ENCODE data around the gene MED4. TPM values are rescaled to one million over a fixed set of nuclear protein-coding genes. Genes with fewer than 3 reads are reported as not detected.
"Not testable (repeated sequence)": the region's sequence is repeated elsewhere in the genome, so short reads cannot be mapped to it uniquely, and the experiment has no call there.

MED4 gene
- total RNA-seq, 4 donors from 2014 or later = 23.6 to 68.5 (median 44.4) TPM

- no peak for TF ChIP-seq POLR2A (IDR thresholded peaks at IDR 0.05)
- TF ChIP-seq, protein P1, sequence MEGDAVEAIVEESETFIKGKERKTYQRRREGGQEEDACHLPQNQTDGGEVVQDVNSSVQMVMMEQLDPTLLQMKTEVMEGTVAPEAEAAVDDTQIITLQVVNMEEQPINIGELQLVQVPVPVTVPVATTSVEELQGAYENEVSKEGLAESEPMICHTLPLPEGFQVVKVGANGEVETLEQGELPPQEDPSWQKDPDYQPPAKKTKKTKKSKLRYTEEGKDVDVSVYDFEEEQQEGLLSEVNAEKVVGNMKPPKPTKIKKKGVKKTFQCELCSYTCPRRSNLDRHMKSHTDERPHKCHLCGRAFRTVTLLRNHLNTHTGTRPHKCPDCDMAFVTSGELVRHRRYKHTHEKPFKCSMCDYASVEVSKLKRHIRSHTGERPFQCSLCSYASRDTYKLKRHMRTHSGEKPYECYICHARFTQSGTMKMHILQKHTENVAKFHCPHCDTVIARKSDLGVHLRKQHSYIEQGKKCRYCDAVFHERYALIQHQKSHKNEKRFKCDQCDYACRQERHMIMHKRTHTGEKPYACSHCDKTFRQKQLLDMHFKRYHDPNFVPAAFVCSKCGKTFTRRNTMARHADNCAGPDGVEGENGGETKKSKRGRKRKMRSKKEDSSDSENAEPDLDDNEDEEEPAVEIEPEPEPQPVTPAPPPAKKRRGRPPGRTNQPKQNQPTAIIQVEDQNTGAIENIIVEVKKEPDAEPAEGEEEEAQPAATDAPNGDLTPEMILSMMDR (IDR thresholded peaks at IDR 0.05) = no peak
- Histone ChIP-seq H3K4me1 (no peaks in the 10 kb centered on the region), H3K27ac (no peak overlapping the region), H3K4me3 (no peak overlapping the region), H3K27me3 (no peaks in the 10 kb centered on the region), H3K9me3 (peaks cover 0 to 18% (median 0%) of the 10 kb centered on the region in 4 donors), H3K36me3 (peaks cover 0 to 48% (median 0%) of the 10 kb centered on the region in 3 donors)
- no peak for DNase-seq
These were observed 28.5 kb downstream of the MED4 start for GRCh38 chr13:48066310-48066989.

DNA sequence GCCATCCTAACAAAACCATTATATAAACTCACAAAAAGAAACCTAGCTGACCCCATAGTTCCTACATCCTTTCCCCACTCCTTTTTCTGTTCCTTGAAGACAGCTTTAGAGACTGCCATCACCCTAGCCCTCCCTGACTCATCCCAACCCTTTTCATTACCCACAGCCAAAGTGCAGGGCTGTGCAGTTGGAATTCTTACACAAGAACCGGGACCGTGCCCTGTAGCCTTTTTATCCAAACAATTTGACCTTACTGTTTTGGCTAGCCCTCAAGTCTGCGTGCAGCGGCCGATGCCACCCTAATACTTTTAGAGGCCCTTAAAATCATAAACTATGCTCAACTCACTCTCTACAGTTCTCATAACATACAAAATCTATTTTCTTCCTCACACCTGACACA, 35.0 kb downstream of the MED4 start:
- not testable (repeated sequence) for H3K4me1 ChIP-seq, H3K27ac ChIP-seq, H3K36me3 ChIP-seq, H3K9me3 ChIP-seq, H3K4me3 ChIP-seq, DNase-seq, H3K27me3 ChIP-seq

DNA sequence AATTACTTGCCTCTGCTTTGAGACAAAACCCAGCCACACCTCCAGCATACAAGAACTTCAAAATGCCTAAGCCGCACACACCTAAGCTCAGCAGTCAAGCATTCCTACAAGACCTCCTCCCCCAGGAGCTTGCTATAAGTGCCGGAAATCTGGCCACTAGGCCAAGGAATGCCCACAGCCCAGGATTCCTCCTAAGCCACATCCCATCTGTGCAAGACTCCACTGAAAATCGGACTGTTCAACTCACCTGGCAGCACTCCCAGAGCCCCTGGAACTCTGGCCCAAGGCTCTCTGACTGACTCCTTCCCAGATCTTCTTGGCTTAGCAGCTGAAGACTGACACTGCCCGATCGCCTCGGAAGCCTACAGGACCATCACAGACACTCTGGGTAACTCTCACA, 36.4 kb downstream of the MED4 start:
- H3K27me3 ChIP-seq, H3K9me3 ChIP-seq, H3K4me3 ChIP-seq, DNase-seq, H3K27ac ChIP-seq, H3K4me1 ChIP-seq, H3K36me3 ChIP-seq: not testable (repeated sequence)

- Histone ChIP-seq H3K4me3 (no peak overlapping the region), H3K9me3 (no peaks in the 10 kb centered on the region), H3K4me1 (no peaks in the 10 kb centered on the region), H3K27me3 (no peaks in the 10 kb centered on the region), H3K27ac (no peak overlapping the region), H3K36me3 (peaks cover 0 to 32% (median 0%) of the 10 kb centered on the region in 3 donors)
- DNase-seq = no peak
- TF ChIP-seq, protein P1 (IDR thresholded peaks at IDR 0.05) = no peak
- no peak for TF ChIP-seq POLR2A (IDR thresholded peaks at IDR 0.05)
These were observed 39.2 kb downstream of the MED4 start for GRCh38 chr13:48055712-48056111.

DNA sequence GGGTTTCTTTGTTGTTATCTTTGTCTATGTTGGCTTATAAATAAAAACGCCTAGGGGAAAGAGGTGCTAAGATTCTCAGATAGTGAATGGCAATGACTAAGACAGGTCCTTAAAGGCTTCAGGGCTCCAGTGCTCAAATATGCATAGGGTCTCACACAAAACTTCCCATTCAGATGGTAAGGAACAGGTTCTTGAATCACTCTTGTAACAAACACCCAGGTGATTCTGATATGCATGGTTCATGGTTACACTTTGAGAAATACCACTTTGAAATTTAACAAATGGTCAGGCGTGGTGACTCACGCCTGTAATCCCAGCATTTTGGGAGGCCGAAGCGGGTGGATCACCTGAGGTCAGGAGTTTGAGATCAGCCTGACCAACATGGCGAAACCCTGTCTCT, 40.3 kb downstream of the MED4 start:
- H3K4me1 ChIP-seq = no peaks in the 10 kb centered on the region
- no peak overlapping the region for H3K4me3 ChIP-seq
- no peaks in the 10 kb centered on the region for H3K27me3 ChIP-seq
- H3K27ac ChIP-seq = no peak overlapping the region
- H3K9me3 ChIP-seq = no peaks in the 10 kb centered on the region
- peaks cover 0 to 41% (median 0%) of the 10 kb centered on the region in 3 donors for H3K36me3 ChIP-seq
- DNase-seq = no peak
- no peak for TF ChIP-seq POLR2A (IDR thresholded peaks at IDR 0.05)
- TF ChIP-seq, protein P1 (IDR thresholded peaks at IDR 0.05) = no peak

- no peaks in the 10 kb centered on the region for H3K27me3 ChIP-seq
- DNase-seq = no peak
- peaks cover 0 to 41% (median 0%) of the 10 kb centered on the region in 3 donors for H3K36me3 ChIP-seq
- no peak overlapping the region for H3K27ac ChIP-seq
- TF ChIP-seq, protein P1 (IDR thresholded peaks at IDR 0.05) = no peak
- TF ChIP-seq POLR2A (IDR thresholded peaks at IDR 0.05) = no peak
- no peaks in the 10 kb centered on the region for H3K9me3 ChIP-seq
- H3K4me3 ChIP-seq = no peak overlapping the region
- no peaks in the 10 kb centered on the region for H3K4me1 ChIP-seq
These were observed 44.4 kb downstream of the MED4 start for GRCh38 chr13:48050550-48050949.

All from Peyer's patch (tissue), 4 donors.